Measurements from ENCODE around the gene SUSD3.

- TF ChIP-seq CTCF (conservative IDR thresholded peaks at IDR 0.05) (no peak), ZFX (IDR thresholded peaks at IDR 0.05) (no peak)
Observed at GRCh38 chr9:93027750-93028149, 30.8 kb upstream of the SUSD3 start.
